H9 (cell line): ENCODE data around the gene ROCK2. TPM values are rescaled to one million over a fixed set of nuclear protein-coding genes. Genes with fewer than 3 reads are reported as not detected.

Source experiments
- DNase-seq: peaks from one replicate; pipeline ENCODE4 v3.0.0-alpha.2; 2017
- H2AFZ ChIP-seq: one replicate; pipeline ENCODE4 v1.6.1; 2013; ENCODE audit warnings: mild to moderate bottlenecking, low read length, control low read depth, moderate library complexity
- H2AK5ac ChIP-seq: 2 replicates; pipeline ENCODE4 v1.6.1; 2013; ENCODE audit warnings: low read length, control low read depth, mixed read lengths; ENCODE audit not compliant: insufficient read length
- H2BK120ac ChIP-seq: one replicate; pipeline ENCODE4 v1.6.1; 2013; ENCODE audit warnings: low read depth, mild to moderate bottlenecking, low read length, control low read depth, inconsistent platforms; ENCODE audit not compliant: poor library complexity, severe bottlenecking
- H2BK12ac ChIP-seq: 2 replicates; pipeline ENCODE4 v1.6.1; 2013; ENCODE audit warnings: low read length, control low read depth, mixed read lengths, low read depth; ENCODE audit not compliant: insufficient read length
- H2BK15ac ChIP-seq: 2 replicates; pipeline ENCODE4 v1.6.1; 2013; ENCODE audit warnings: low read depth, low read length, control low read depth
- H2BK20ac ChIP-seq: one replicate; pipeline ENCODE4 v1.6.1; 2013; ENCODE audit warnings: low read depth, mild to moderate bottlenecking, low read length, control low read depth, inconsistent platforms; ENCODE audit not compliant: poor library complexity, severe bottlenecking
- H2BK5ac ChIP-seq: 2 replicates; pipeline ENCODE4 v1.6.1; 2013; ENCODE audit warnings: low read length, control low read depth, mixed read lengths; ENCODE audit not compliant: insufficient read length
- H3K14ac ChIP-seq: 2 replicates; pipeline ENCODE4 v1.6.1; 2013; ENCODE audit warnings: low read length, control low read depth; ENCODE audit not compliant: insufficient read depth
- H3K18ac ChIP-seq: 2 replicates; pipeline ENCODE4 v1.6.1; 2013; ENCODE audit warnings: low read depth, mild to moderate bottlenecking, mixed read lengths, low read length, control low read depth; ENCODE audit not compliant: insufficient read length
- H3K23ac ChIP-seq: 2 replicates; pipeline ENCODE4 v1.6.1; 2013; ENCODE audit warnings: low read length, control low read depth, mixed read lengths, low read depth; ENCODE audit not compliant: insufficient read length
- H3K23me2 ChIP-seq: 2 replicates; pipeline ENCODE4 v1.6.1; 2013; ENCODE audit warnings: low read depth, mild to moderate bottlenecking, mixed read lengths, low read length, control low read depth; ENCODE audit not compliant: insufficient read length, poor library complexity, severe bottlenecking
- H3K27ac ChIP-seq: 2 replicates; pipeline ENCODE4 v1.5.1; 2013; ENCODE audit warnings: low read length, control low read depth, mixed read lengths, low read depth; ENCODE audit not compliant: insufficient read length
- H3K27me3 ChIP-seq: 2 replicates; pipeline ENCODE4 v1.6.1; 2013; ENCODE audit warnings: low read length, control low read depth, inconsistent platforms; ENCODE audit not compliant: insufficient read depth
- H3K4ac ChIP-seq: 2 replicates; pipeline ENCODE4 v1.6.1; 2013; ENCODE audit warnings: low read depth, mild to moderate bottlenecking, control low read depth, inconsistent platforms, low read length, moderate library complexity
- H3K4me1 ChIP-seq: 2 replicates; pipeline ENCODE4 v1.6.1; 2013; ENCODE audit warnings: low read length, control low read depth, inconsistent platforms; ENCODE audit not compliant: insufficient read depth
- H3K4me2 ChIP-seq: 2 replicates; pipeline ENCODE4 v1.6.1; 2013; ENCODE audit warnings: low read length, control low read depth, mixed read lengths; ENCODE audit not compliant: insufficient read length, insufficient read depth
- H3K56ac ChIP-seq: 2 replicates; pipeline ENCODE4 v1.6.1; 2013; ENCODE audit warnings: low read depth, mild to moderate bottlenecking, mixed read lengths, low read length, control low read depth; ENCODE audit not compliant: insufficient read length
- H3K79me1 ChIP-seq: 2 replicates; pipeline ENCODE4 v1.6.1; 2013; ENCODE audit warnings: low read depth, mild to moderate bottlenecking, moderate library complexity, low read length, control low read depth, inconsistent platforms; ENCODE audit not compliant: insufficient read depth, poor library complexity, severe bottlenecking
- H3K79me2 ChIP-seq: 2 replicates; pipeline ENCODE4 v1.6.1; 2013; ENCODE audit warnings: low read length, control low read depth, inconsistent platforms; ENCODE audit not compliant: insufficient read depth
- H3K9ac ChIP-seq: 2 replicates; pipeline ENCODE4 v1.6.1; 2013; ENCODE audit warnings: low read length, control low read depth, mixed read lengths; ENCODE audit not compliant: insufficient read length; ENCODE audit errors: extremely low read depth
- H3K9me3 ChIP-seq: one replicate; pipeline ENCODE4 v1.6.1; 2013; ENCODE audit warnings: low read depth, low read length, inconsistent platforms; ENCODE audit not compliant: control insufficient read depth
- H3T11ph ChIP-seq: one replicate; pipeline ENCODE4 v1.6.1; 2013; ENCODE audit warnings: mild to moderate bottlenecking, low read length, control low read depth, inconsistent platforms
- H4K20me1 ChIP-seq: one replicate; pipeline ENCODE4 v1.6.1; 2013; ENCODE audit not compliant: control insufficient read depth, insufficient read length, insufficient read depth
- H4K5ac ChIP-seq: 2 replicates; pipeline ENCODE4 v1.6.1; 2013; ENCODE audit warnings: low read depth, mild to moderate bottlenecking, mixed read lengths, low read length, control low read depth; ENCODE audit not compliant: insufficient read length
- H4K8ac ChIP-seq: replicated peaks from 2 replicates; pipeline ENCODE4 v1.6.1; 2013; ENCODE audit warnings: low read length, control low read depth, mixed read lengths, low read depth; ENCODE audit not compliant: insufficient read length
- H4K91ac ChIP-seq: 2 replicates; pipeline ENCODE4 v1.6.1; 2013; ENCODE audit warnings: low read depth, mild to moderate bottlenecking, moderate library complexity, mixed read lengths, low read length, control low read depth; ENCODE audit not compliant: insufficient read length
- H3K27ac Mint-ChIP-seq, 3 experiments: 2 replicates in 2 of 3; 3 replicates in 1 of 3; pipeline ENCODE4 v1.8.0; 2020 to 2021; ENCODE audit warnings: mixed read lengths in 3 of 3, mild to moderate bottlenecking in 1 of 3, moderate library complexity in 1 of 3
- H3K27me3 Mint-ChIP-seq: 2 replicates; pipeline ENCODE4 v1.8.0; 2021; ENCODE audit warnings: low read depth, mild to moderate bottlenecking, moderate library complexity, mixed read lengths
- H3K36me3 Mint-ChIP-seq, 3 experiments: 2 replicates in 2 of 3; 3 replicates in 1 of 3; pipeline ENCODE4 v1.8.0; 2020 to 2021; ENCODE audit warnings: low read depth in 3 of 3, mixed read lengths in 3 of 3; ENCODE audit not compliant: insufficient read depth in 1 of 3
- H3K4me1 Mint-ChIP-seq, 2 experiments: 2 replicates each; pipeline ENCODE4 v1.8.0; 2020; ENCODE audit warnings: mixed read lengths in 2 of 2
- H3K4me3 Mint-ChIP-seq, 2 experiments: 2 replicates in 1 of 2; 3 replicates in 1 of 2; pipeline ENCODE4 v1.8.0; 2020 to 2021; ENCODE audit warnings: mild to moderate bottlenecking in 2 of 2, mixed read lengths in 2 of 2, moderate library complexity in 1 of 2
- H3K9me3 Mint-ChIP-seq, 2 experiments: 2 replicates in 1 of 2; 3 replicates in 1 of 2; pipeline ENCODE4 v1.8.0; 2020; ENCODE audit warnings: mild to moderate bottlenecking in 2 of 2, mixed read lengths in 2 of 2, moderate library complexity in 1 of 2
- WGBS: extraction: QIAGEN DNeasy Blood & Tissue Kit; methylation state at CpG from one replicate; pipeline ENCODE4 v1.1.7; 2013; ENCODE audit warnings: missing lambda C conversion rate, low lambda C conversion rate, mixed read lengths; ENCODE audit not compliant: insufficient read length; ENCODE audit errors: extremely low coverage; 5-methylcytosine and 5-hydroxymethylcytosine counted together
- total RNA-seq: library from RNA; stranded (reverse); gene quantifications from 2 replicates; pipeline ENCODE4 v1.2.1, GENCODE V29; 2021
- TF ChIP-seq, protein P1 (sequence below): fragments of 200-600 bp; sonication (generic); conservative IDR thresholded peaks from 3 replicates; pipeline ENCODE4 v1.8.0; 2021; ENCODE audit warnings: antibody characterized with exemption, mild to moderate bottlenecking

ROCK2 gene
- total RNA-seq, 1 experiment from 2014 or later = 33.2 TPM

DNA sequence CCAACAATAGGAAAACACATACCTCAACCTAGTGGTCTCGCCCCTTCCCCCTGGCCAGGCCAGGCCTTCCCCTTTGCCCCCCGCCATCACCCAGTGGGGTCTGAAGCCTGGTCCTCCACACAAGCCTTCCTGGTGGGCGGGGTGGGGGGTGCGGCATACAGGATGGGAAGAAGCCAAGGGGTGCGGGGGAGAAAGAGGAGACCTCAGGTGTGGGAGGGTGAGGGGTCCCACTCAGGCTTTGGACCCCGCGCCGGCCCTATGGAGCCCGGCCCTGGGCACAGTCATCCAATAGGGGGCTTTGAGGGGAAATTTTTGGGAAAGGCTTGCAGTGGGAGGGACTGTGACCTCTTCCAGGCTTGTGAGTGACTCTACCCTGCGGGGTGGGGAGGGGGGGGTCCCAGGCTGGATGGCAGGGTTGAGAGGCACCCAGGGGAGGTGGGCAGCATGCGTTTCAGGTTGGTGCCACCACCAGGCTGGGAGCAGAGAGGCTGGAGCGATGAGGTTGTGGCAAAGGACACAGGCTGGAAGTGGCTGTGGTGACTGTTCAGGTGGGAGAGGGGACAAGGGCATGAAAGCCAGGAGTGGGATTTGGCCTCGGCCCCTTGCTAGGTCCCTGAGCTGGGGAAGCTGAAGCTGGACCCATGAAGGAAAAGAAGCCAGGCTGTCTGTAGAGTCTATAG is 187.9 kb downstream of the ROCK2 start:
- H3K27me3 ChIP-seq = no peaks in the 10 kb centered on the region
- Mint-ChIP-seq H3K27ac (no peak overlapping the region), H3K4me3 (peak overlapping the region; percentile 60 to 78; a peak in 3 of 5 replicates), H3K4me1 (peaks cover 8 to 18% of the 10 kb centered on the region in 2 experiments), H3K9me3 (no peaks in the 10 kb centered on the region; a peak in 1 of 5 replicates), H3K27me3 (peaks cover 32% of the 10 kb centered on the region), H3K36me3 (no peaks in the 10 kb centered on the region; a peak in 1 of 7 replicates)
- no peaks in the 10 kb centered on the region for H3K9me3 ChIP-seq
- no peak overlapping the region for H2BK20ac ChIP-seq
- no peaks in the 10 kb centered on the region for H4K20me1 ChIP-seq
- no peak overlapping the region for H3K4ac ChIP-seq
- H3K23me2 ChIP-seq = peaks cover 5% of the 10 kb centered on the region
- H3K9ac ChIP-seq = no peak overlapping the region
- H3K79me2 ChIP-seq = no peaks in the 10 kb centered on the region
- H3K4me1 ChIP-seq = no peaks in the 10 kb centered on the region
- H3K18ac ChIP-seq = no peak overlapping the region
- no peak overlapping the region for H2AFZ ChIP-seq
- H3K56ac ChIP-seq = no peak overlapping the region
- no peak overlapping the region for H4K5ac ChIP-seq
- WGBS = no CpG with 5 or more reads among the region's 13 CpGs
- no peak overlapping the region for H4K91ac ChIP-seq
- H3T11ph ChIP-seq = no peak overlapping the region
- no peak overlapping the region for H3K4me2 ChIP-seq
- H3K27ac ChIP-seq = no peak overlapping the region
- no peak for DNase-seq
- TF ChIP-seq, protein P1, sequence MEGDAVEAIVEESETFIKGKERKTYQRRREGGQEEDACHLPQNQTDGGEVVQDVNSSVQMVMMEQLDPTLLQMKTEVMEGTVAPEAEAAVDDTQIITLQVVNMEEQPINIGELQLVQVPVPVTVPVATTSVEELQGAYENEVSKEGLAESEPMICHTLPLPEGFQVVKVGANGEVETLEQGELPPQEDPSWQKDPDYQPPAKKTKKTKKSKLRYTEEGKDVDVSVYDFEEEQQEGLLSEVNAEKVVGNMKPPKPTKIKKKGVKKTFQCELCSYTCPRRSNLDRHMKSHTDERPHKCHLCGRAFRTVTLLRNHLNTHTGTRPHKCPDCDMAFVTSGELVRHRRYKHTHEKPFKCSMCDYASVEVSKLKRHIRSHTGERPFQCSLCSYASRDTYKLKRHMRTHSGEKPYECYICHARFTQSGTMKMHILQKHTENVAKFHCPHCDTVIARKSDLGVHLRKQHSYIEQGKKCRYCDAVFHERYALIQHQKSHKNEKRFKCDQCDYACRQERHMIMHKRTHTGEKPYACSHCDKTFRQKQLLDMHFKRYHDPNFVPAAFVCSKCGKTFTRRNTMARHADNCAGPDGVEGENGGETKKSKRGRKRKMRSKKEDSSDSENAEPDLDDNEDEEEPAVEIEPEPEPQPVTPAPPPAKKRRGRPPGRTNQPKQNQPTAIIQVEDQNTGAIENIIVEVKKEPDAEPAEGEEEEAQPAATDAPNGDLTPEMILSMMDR = no peak
- no peak overlapping the region for H3K14ac ChIP-seq
- H2BK15ac ChIP-seq = no peak overlapping the region
- H3K79me1 ChIP-seq = no peaks in the 10 kb centered on the region
- no peak overlapping the region for H2BK5ac ChIP-seq
- H2AK5ac ChIP-seq = no peak overlapping the region
- H3K23ac ChIP-seq = no peak overlapping the region
- no peak overlapping the region for H2BK12ac ChIP-seq
- no peak overlapping the region for H4K8ac ChIP-seq
- H2BK120ac ChIP-seq = no peak overlapping the region
